Measurements from ENCODE around the gene MACROH2A1.

The MACROH2A1 gene

DNA sequence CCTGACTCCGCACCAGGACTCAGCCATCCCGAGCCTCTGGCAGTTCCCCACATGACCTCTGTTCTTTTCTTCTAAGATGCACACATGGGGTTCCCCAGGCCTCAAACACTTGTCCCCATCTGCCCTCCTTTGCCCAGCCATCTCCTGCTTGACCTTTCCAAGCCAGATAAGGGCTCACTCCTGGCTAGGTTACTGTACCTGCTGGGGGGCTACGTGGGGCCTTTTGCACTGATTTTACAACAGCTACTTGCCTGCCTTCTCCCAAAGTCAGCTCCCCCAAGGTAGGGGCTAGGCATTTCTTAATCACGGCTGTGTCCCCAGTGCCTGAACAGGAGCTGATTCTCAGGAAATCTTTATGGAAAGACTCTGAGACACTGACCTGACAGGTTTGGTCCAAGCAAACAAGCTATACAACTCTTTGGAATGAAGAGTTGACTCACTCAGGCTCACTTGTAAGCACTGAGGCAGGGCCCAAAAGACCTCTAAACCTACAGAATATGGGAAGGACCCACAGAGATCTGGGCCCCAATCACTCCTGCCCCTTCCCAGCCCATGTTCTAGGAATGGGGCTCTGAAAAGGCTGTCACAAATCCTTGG is 2.5 kb downstream of the MACROH2A1 start:
- DNase-seq, result peak; percentile 38

DNA sequence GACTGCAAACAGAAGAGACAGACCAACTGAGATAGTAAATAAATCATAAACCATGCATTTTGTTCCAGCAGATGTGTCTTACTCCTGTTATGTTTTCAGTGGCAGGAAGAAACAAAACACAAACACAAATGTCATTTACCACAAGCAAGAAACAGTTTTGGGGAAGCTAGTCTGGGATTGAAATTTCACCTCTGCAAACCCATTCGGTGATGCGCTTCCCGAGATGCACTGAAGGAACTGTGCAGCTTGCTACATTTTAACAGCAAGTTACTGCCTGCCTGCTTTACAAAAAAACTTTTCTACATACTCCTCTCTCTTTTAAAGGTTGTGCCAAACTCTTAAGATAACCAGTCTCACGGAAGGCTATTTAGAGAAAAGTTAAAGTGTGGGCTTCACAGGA is 3.2 kb downstream of the MACROH2A1 start:
- DNase-seq, result peak; percentile 25

- DNase-seq, result peak; percentile 18
These were observed 3.6 kb downstream of the MACROH2A1 start for GRCh38 chr5:135395451-135395850.

DNA sequence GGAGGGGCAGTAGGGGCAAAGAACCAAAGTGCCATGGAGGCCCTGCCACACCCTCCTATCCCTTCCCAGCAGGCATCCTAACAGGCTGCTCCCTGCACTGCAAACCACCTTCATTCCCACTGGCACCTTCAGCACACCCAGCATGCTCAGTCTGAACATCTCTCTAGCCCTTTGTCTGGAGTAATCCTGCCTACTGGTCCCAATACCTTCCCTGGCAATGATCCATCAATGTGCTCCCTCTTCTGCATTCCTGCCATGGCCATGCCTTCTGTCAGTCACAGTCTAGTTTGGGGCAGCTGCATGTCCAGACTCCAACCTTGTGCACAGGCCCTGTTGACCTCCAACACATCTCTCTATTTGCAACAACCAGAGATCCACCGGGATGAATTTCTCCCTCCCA is 4.9 kb downstream of the MACROH2A1 start:
- peak; percentile 35 for DNase-seq

GRCh38 chr5:135393691-135394090 is 5.3 kb downstream of the MACROH2A1 start:
- no peak for DNase-seq

DNA sequence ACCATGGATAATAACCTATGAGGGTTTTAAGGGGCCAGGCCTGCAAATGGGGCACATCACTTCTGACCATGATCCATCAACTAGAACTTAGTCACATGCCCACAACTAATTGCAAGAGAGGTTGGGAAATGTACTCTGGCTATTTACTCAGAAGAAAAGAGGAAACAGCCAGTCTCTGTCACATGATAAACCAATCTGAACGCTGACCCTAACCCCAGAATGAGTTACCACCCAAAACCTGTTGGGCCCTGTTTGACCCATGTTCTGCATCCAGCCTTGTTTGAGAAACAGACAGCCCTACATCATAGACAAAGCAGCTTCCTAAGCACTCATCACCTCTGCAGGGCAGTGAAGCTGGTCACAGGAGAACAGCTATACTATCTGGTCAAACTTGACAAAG is 5.8 kb downstream of the MACROH2A1 start:
- DNase-seq, result peak; percentile 33

DNA sequence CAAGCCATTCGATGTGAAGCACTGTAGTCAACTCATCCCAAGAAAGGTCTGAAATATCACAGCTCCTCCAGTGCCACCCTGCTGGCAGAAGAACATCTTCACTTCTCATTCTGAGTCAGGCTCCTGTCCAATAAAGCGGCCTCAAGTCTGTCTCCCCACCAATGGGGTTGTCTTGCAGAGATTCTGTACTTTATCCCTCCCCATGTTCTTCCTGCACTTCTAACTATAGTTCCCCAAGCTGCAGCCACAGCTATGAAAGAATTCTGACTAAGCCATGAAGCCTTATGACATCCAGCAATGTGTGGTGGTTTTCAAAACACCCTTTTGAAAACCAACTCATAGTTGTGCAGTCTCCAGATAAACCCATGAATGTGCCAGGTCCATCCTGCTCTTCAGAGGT is 6.8 kb downstream of the MACROH2A1 start:
- no peak for DNase-seq

- DNase-seq, result peak; percentile 50
These were observed 7.2 kb downstream of the MACROH2A1 start for GRCh38 chr5:135391869-135392255.

DNA sequence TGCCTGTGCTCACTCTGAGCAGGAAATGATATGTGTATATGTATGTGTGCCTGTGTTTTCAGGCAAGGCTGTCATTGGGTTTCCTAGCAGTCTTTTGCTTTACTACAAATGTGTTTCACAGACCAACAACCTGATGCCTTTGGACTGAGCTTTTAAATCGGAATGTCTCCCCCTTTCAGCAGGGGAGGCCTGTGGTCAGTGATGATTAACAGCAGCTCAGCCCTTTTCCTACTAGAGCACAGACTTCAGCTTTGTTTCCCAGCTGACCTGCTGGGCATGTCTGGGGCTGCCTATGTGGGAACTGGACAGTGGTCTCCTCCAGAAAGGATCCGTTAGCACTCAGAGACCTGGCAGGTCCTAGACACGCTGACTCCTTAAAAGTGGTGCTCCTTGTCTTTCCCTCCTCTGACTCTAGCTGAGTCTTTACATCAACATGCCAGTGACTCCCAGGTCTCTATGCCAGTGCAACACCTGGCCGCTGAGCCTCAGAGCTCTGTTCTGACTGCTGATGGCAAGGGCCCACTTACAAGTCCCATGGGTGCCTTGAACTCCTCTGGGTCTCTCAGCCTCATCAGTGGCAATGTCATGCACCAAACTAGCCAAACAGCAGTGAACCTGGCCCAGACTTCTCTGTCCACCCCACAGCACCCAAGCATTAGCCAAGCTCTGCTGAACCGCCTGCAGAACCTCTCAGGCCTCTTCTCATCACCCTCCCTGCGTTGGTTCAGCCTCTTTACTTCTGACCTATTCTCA is 7.7 kb downstream of the MACROH2A1 start:
- DNase-seq, result peak; percentile 94

DNA sequence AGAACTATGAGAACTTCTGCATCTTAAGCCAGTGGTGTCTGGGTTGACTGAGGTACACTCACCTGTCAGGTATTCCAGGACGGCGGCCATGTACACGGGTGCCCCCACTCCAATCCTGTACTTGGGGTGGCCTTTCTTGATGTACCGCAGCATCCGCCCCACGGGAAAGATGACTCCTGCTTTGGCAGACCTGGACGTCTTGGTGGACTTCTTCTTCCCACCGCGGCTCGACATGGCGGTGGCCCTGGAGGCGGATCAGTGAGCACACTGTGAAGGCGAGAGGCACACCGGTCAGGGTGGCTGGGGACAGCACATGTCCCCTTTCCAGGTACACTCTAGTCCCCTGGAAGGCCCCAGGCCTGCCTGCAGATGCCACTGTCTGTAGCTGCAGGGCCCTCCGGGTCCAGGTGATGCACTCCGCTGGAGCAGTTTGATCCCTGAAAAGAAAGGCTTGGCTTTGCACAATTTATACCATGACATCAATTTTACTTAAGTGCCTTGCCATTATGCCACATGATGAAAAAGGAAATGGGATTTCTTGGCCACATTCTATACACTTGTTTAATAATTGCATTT is 10.1 kb downstream of the MACROH2A1 start:
- no peak for DNase-seq

DNA sequence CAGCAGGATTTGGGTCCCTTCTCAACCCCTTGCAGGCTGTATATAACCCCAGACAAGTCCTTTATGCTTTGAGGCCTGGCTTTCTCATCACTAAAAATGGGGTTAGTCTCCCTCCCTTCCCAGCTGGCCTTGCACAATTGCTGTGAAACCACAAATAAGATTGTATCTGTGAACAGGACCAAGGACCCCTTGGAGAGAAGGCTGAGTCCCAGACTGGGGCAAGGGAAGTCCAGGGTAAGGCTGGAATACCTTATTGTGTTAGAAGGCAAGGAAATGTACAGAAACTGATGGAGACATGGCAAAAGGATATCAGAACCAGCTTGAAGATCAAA is 11.4 kb downstream of the MACROH2A1 start:
- DNase-seq, result no peak

- no peak for DNase-seq
These were observed 12.0 kb downstream of the MACROH2A1 start for GRCh38 chr5:135386886-135387628.

DNA sequence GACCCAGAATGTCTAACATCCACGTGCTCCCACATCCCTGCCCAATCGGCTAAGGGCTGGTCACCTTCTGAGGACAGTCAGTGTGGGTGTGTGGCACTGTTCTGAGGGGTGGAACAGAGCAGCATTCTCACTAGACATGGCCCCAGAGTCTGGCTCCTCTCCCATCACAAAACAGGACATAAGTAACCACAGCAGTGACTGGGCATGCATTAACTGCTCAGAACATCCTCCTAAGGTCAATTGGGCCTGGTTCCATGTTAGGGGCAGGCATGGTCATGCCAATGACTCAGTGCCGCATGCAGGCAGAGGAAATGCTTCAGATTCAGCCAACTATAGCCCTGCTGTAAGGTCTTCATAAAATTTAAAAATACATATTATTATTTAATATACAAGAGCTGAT is 12.9 kb downstream of the MACROH2A1 start:
- DNase-seq, result no peak

DNA sequence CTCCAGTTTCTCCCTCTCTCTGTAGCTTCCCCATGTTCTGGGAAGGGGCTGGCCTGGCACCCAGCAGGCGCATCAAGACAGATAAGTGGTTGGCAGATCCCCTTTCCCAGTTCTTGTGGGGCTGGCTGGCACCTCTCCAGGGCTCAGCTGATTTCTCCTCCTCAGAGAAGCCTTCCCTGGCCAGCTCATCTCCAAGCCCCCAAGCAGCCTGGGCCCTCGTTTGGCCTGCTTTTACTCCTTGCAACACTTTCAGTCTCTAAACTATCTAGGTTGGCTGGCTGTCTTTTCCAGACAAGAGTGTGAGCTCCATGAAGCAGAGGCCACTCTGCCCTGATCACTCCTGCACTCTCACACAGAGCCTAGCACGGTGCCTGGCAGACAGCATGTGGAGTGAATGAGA is 13.5 kb downstream of the MACROH2A1 start:
- no peak for DNase-seq

DNA sequence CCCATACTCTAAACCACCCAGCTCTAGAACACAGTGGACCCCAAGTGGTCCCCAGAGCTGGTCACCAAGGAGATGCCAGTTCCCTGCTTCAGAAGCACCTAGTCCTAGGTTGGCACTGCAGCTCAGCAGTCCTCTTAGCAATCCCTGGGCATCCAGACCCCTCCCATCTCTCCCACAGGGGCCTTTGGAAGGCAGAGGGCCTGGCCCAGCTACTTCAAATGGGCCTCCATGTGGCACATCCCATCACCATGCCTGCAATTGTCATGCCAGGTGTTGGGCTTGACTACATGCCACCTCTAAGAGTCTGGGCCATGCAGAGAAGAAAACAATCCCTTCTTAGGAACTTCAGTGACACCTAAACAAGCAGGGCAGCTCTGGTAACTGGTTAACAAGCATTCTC is 14.1 kb downstream of the MACROH2A1 start:
- no peak for DNase-seq

DNA sequence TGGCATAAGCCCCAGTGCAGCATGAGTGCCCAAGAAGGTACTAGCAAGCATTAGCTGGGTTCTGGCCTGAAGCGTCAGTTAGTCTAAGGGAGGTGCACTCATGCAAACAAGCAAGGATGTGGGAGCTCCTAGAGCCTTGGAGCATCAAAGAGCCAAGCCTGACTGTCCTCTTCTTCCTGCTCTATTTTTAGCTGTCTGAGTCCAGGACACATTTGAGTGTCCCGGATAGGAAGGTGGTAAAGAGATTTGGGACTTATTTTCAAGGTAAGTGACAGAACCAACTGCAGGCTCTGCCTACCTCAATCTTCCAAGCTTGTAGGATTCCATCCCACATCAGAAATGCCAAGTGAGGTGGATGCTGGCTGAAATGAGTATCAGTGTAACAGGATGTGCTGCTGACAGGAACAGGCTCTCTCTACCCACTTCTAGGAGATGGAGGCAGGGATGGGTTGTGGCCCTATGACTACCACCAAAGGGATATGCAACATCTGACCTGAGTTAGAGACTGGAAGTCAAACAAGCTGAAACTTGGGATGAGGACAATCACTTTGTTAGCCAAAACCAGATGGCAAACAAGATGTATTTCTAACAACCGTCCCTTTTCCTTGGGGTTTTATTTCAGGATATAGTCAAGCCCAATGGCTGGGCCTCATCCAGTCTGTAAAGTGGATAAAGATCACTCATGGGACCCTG is 15.1 kb downstream of the MACROH2A1 start:
- no peak for DNase-seq

DNA sequence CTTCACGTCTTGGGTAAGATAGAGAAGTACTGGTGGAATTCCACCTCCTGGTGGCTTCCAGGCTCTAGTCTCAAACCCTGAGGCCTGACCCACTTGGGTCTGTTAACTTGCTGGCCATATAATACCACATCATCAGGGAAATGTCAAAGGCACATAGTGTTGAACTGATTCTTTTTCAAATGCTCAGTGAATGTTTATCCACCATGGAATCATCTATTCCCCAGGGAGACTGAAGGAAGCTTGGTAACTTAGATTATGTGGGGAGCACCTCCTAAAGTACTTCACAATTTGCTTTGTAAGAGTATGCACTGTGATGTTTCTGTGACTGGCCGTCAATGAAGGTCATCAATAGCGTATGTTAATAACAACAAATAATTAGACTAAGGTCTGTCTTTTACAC is 16.1 kb downstream of the MACROH2A1 start:
- no peak for DNase-seq

DNA sequence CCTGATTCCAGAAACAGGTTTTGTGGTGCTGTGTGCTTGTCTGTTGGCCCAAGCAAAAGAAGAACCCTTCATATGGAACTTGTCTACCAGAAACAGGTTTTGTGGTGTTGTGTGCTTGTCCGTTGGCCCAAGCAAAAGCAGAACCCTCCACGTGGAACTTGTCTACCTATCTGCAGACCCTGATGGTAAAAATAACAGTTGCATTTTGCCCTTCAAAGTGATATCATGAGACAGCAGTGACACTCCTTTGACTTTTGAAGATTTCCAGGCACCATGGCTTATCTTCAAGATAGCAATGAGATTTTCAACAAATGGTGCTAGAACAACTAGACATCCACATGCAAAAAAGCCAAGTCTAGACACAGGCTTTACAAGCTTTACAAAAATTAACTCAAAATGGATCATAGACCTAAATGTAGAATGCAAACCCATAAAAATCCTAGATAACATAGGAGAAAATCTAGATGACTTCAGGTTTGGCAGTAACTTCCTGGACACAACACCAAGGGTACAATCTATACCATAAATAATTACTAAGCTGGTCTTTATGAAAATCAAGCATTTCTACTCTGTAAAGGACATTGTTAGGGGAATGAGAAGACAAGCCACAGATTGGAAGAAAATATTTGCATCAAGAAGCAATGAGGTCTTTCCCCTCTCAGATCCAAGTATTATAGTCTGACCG is 16.8 kb downstream of the MACROH2A1 start:
- DNase-seq, result no peak

- DNase-seq, result no peak
These were observed 19.9 kb downstream of the MACROH2A1 start for GRCh38 chr5:135379046-135379654.

DNA sequence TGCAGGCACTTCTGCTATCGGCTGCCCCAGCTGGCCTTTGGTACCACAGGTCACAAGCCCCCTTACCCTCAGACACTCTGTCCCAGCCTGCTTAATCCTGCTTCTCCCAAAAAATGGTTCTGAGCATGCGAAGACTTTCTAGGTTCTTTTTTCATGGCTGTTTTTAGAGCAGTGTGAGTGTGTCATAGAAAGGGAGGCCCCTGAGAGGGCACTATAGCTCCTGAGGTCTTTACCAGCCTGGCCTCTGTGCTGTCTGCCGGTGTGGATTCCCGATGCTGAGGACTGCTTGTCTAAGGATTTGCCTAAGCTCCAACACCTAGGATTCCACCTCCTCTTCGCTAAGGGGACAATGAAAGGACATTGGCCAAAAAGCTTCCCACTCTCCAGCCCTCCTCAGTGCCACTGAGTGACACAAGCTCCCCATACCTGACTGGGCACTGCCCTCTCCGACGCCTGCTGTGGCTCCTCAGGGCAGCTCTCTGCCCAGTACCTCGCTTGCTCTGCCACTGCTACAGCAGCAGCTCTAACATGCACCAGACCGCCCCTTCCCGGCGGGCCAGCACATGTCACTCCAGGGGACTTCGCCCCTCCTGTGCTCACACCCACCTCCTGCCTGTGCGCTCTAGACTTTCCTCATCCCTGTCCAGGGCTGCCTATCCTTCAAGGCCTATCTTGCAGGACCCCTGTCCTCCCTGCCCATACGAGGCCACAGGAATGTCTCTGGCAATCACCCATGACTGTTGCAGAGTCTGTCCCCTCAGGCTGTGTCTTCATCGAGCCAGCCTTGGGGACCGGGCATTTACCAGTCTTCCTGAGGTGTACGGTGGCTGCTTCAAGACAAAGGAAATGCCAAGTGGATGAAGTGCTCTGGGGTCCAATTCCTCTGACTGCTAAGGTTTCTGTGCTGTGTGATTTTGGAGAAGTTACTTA is 21.0 kb downstream of the MACROH2A1 start:
- DNase-seq, result peak; percentile 91

Data from islet precursor cell (in vitro differentiated cells).